HT-29 (cell line): ENCODE data around the gene MEN1. TPM values are rescaled to one million over a fixed set of nuclear protein-coding genes. Genes with fewer than 3 reads are reported as not detected.

Experiments
- DNase-seq: peaks from one replicate; pipeline ENCODE4 v3.0.0-alpha.2; 2015; ENCODE audit warnings: low spot score
- total RNA-seq: library from RNA; depleted of rRNA; stranded (reverse); fragments of >200 nt; shearing (Covaris generic); gene quantifications from 2 replicates; pipeline ENCODE4 v1.2.3, GENCODE V29; 2014; rRNA removed

MEN1 gene
- total RNA-seq, 1 experiment from 2014 or later: 35.1 TPM

DNA sequence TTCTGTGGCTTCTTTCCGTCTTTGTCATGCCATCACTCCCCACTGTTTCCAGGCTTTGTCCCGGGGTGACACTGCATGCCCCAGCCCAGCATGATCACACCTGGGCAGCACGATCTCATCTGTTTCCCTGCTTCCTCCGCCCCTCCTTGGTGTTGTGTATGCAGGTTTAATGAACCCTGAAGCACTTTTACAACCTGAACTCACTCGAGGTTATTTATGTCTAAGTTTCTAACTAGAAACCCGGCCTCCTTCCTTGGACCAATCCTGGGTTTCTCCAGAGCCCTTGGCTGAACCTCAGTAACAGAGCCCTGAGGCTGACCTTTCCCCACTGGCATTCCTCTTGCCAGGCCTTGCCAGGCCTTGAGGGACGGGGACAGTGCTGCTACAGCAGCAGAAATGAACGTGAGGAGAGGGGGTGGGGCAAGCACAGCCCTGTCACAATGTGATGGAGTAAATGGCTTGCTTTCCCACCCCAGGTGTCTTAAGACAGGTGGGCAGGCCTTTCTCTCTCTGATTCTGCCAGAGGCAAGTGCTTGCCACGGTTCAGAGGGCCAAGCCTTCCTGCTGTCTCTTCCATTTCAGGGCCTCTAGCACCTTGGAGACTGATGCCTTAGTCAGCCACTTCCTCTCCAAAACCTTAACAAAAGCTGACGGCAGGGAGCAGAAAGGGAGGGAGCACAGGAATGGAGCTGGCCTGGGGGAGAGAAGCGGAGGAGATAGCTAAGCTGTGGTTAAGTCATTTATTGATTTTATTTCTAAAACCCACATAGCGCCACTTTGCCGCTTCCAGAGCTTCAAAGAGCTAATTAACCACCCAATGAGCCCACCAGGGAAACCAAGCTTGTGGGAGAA is 47.5 kb downstream of the MEN1 start:
- DNase-seq: no peak

DNA sequence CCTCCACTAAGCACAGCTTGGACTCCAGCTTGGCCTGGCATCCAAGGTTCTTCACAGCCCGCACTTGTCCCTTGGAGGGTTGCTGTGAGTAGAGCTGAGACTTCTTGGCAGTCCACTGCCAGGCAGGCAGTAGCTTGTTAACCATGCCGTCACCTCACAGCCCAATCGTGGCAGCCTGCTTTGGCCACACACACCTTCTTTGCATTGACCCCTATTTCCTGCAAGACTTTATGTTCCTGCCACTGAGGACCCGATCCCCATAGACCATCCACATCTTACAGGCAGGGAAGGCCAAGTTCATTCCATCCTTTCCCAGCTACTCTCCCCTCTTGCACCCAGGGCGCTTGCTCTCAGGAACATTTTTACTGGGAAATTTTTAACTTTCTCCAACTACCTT is 48.1 kb downstream of the MEN1 start:
- no peak for DNase-seq

DNA sequence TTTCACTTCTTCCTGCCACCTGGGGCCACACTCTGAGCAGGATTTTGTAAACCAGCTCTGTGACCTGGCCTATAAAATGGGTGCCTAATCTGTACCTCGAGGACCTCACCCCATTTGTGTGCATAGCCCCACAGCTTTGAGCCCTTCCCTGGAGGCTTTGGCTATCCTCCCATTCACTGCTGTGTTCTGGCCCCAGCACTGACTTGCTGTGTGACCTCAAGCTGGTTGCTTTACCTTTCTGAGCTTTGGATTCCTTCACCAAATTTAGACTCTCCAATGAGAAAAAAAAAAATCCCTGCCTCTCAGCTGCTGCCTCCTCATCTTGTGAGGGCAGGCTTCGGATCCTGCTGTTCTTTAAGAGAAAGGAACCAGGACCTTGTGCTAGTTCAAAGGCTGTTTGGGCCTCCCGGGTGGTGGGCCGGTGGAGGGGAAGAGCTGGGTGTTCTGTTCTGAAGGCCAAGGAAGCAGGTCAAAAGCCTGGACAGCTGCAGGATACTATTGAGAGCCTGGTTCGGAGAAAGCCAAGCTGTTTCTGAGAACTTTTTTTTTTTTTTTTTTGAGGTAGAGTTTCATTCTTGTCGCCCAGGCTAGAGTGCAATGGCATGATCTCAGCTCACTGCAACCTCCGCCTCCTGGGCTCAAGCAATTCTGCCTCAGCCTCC is 49.5 kb downstream of the MEN1 start:
- no peak for DNase-seq

DNA sequence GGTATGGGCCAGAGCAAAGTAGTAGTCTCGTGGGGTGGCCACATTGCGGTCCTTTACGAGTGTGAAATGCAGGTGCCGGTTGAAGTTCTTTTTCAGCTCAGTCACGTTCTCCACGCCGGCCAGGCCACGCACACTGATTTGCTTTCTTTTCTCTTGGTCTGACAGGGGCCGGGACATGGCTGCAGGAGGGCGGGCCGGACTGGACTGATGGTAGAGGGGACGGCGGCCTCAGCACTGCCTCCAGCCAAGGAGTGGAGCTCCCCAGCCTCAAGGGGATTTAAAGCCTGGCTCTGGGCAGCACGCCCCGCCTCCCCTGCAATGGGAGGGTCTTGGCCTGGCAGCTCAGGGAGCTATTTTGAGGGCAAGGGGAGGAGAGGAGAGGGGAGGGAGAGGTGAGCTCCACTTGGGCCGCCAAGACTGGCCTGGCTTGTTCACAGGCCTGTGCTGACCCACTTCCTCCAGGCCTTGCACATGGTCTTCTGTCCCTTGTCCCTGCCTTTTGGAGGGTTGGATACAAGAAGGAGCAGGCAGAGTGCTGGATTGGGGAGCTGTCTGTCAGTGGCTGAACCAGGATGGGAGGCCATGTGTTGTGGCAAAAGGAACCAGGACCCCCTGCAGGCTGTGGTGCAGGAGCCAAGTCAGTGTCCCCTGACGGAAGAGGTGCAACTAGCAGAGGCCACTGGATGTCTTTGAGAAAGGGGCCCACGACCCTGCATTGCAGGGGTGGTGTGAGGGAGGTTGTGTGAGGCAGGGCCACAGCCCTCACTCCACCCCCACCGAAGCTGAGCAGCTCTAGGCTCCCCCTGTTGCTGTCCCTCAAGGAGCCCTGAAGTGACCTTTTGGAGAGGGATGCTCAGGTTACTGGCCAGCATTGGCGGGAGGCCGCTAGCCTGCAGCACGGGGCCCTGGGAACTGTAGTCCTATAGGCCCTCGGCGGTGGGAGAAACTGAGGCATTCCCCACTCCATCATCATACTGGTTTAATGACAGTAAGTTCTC is 50.3 kb downstream of the MEN1 start, which contains the start of gene PYGM:
PYGM (minus strand) TSS at position 253 of the 998 bp plus-strand sequence; CDS start at position 177, 76 bp downstream.
- DNase-seq: no peak

DNA sequence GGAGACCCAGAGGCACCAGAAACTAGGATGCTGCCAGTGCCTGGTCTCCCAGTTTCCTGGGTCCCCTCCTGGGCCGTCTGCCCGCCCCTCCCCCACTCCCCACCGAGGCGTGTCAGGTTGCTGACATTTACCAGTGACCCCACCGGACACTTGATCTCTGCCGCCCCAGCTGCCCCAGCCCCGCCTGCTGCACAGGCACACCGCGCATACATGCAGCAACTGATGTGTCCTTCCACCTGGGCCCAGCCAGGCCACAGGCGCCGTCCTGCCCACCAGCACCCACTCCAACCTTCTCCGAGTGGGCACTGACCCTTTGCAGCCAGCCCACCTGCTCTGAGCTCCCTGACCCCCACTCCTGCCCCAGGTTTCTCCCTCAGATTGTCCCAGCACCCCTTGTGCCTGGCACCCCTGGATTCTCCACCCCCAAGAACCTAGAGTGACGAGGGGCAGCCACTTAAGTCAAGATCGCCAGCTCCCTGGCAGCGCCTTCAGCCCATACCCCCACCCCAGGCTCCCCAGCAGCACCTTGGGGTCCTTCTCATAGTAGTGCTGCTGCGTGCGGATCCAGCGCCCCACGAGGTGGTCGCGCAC is 51.1 kb downstream of the MEN1 start:
- DNase-seq: no peak

DNA sequence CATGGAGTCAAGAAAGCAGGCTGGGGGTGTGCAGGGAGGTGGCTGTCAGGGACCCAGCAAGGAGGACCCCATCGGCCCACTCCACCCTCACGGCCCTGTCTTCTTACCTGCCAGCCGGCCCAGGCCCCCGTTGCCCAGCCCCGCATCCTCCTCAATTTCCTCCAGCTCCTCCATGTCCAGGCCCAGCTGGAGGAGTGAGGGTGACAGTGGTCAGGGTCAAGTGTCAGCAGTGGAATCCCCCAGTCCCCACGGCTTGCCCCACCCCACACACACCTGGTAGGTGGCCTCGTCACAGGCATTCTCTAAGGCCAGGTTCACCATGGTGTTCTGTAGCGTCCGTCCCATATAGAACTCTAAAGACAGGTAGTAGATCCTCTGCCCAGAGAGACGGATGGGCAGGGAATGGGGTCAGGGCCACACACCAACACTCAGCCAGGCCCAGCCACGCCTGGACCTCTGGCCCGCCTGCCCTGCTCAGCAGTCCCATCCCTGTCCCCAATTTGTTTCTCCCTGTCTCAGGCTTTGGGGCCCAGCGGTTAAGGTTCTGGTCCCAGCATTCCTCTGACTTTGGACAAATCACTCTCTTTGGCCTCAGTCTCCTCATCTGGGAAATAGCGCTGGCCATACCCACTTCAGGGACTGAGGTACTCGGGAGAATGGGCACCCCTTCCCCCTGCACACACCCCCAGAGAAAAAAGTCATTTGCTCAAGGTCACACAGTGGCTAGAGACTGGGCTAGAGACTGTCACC is 51.8 kb downstream of the MEN1 start:
- no peak for DNase-seq

DNA sequence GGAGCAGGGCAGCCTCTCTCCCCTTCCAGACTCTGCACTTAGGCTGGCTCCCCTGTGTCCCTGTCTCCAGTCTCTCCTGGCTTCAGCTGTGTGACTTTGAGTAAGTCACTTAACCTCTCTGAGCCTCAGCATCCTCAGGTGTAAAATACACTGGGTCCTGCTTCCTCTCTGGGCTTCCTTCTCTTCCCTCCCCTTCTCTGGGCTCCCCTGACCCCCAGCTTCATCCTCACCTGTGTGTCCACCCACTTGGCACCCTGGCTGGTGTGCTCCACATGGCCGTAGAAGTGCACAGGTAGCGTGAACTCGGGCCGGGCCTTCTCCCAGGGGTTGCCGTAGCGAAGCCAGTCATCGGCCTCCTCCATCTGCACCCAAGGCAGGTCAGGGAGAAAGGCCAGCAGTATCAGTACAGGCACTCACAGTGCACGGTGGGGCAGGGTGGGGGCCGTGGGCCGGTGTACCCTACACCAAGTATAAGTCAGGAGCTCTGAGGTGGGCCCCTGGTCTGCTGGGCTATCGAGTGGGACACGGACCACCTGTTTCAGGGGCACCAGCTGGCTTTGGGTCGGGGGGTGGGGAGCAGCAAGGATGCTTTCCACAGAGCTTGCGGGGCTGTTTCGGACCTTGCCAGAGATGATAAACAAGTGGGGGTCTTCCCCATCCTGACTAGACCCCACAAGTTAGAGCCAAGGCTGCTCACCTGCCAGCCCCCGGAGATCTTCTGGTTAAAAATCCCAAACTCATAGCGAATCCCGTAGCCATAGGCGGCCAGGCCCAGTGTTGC is 52.6 kb downstream of the MEN1 start:
- no peak for DNase-seq

DNA sequence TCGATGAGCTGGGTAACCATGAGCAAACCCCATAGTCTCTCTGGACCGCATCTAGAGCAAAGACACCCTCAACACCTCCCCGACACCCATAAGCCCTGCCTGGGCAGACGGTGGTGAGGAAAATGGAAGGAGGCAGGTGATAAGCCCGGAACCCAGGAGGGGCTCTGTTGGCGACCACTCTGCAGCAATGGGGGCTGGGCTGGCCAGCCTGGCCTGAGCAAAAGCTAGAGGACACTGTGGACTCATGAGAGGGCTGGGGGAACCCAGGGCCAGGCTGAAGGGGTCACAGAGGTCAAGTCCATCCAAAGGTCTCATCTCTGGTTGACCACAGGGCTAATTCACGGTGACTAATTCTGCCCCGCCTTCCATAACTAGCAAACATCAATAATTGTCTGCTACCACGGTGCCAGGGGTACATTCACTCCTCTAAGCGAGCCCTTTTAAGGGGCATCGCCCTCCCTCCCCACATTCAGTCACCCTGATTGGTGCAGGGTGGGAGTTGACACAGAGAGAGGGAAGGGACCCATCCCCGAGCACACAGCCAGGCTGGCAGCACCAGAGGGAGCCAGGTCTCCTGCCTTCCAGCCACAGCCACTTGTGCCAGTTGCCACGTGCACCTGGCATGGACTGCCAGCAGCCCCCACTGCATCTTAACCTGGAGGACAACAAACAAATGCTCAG is 54.5 kb downstream of the MEN1 start:
- no peak for DNase-seq

DNA sequence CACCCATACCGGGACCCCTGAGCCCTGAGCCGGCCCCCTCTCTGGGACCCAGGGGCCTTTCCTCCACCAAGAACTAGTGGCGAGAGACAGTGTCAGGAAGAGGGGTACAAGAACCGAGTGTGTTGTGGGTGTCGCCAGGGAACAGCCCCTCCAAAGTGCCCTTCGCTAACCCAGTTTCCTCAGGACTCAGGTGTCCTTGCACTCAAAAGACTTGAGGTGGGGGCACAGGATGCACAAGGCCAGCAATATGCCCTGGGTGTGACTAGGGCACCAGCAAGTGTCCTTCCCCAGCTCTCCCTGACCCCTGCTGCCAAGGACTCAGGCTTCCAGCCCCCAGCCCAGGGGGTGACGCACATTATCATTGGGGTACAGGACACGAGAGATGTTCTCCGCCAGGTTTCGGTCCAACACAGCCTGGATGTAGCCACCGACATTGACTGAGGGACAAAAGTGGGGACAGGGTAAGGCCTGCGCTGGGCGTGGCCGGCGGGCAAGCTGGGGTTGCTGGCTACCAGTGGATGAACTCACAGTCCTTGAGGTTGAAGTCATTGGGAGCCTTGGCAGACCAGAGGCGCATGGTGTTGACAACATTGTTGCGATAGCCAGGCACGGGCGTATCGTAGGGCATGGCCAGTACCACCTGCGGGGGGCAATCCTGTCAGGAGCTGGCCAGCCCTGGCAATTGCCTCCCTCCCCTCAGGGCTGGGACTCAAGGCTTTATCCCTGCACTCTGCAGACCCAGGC is 55.3 kb downstream of the MEN1 start:
- no peak for DNase-seq

DNA sequence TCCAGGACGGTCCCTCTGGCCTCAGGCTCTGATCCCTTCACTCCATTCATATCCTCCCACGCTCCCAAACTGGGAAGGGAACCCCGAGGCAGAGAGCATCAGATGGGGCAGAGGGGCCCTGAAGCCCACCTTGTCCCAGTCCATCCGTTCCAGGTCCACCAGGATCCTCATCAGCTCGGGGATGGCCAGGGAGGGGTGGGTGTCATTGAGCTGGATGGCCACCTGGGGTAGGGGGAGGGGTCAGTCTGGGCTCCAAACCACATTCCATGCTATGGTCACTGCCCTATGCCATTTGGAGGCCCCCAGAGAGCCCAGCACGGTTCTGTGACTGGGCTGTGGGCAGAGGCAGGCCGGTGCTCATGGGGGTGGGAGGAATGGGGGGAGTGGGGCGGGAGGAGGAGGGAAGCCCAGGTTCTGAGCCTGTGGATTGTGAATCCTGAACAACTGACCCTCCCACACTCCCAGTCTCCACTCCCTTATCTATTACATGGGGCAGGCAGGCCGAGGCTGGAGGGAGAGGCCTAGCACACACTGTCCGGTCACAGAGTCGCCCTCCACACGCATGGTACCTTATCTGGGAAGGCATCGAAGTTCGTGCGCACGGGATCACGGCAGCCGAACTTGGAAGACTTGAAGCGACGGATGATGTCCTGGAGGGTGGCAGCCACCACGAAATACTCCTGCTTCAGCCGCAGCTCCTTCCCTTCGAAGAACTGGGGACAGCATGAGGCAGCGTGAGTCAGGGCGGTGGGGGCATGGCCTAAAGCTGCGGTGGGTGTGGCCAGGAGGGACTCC is 56.0 kb downstream of the MEN1 start:
- no peak for DNase-seq

Other genes with a start within 250 kb of the MEN1 start
- not detected in 2 replicates for gene SLC22A12, start 219.3 kb downstream of the MEN1 start, total RNA-seq
- gene NRXN2, start 87.4 kb downstream of the MEN1 start, total RNA-seq: not detected in 2 replicates
- gene RASGRP2, start 66.4 kb downstream of the MEN1 start, total RNA-seq: not detected in 2 replicates
- gene PYGM, start 50.6 kb downstream of the MEN1 start, total RNA-seq: 0.16 and 0.23 TPM in 2 replicates
- gene SF1, start 32.0 kb downstream of the MEN1 start, total RNA-seq: 193 and 251 TPM in 2 replicates
- 44.4 and 57.0 TPM in 2 replicates for gene MAP4K2, start 7.3 kb downstream of the MEN1 start, total RNA-seq
- gene CDC42BPG, start 34.1 kb upstream of the MEN1 start, total RNA-seq: 22.7 and 24.7 TPM in 2 replicates
- gene EHD1, start 68.1 kb upstream of the MEN1 start, total RNA-seq: 118 and 123 TPM in 2 replicates
- gene ATG2A, start 106.7 kb upstream of the MEN1 start, total RNA-seq: 47.1 and 50.5 TPM in 2 replicates
- gene PPP2R5B, start 114.1 kb upstream of the MEN1 start, total RNA-seq: 7.9 and 8.9 TPM in 2 replicates
- not detected in 2 replicates for gene GPHA2, start 125.3 kb upstream of the MEN1 start, total RNA-seq
- not detected in 2 replicates for gene MAJIN, start 161.6 kb upstream of the MEN1 start, total RNA-seq
- 1.6 and 2.5 TPM in 2 replicates for gene BATF2, start 186.4 kb upstream of the MEN1 start, total RNA-seq
- 103 and 104 TPM in 2 replicates for gene ARL2, start 203.6 kb upstream of the MEN1 start, total RNA-seq
- gene SNX15, start 216.9 kb upstream of the MEN1 start, total RNA-seq: 26.5 and 36.1 TPM in 2 replicates
- gene SAC3D1, start 230.7 kb upstream of the MEN1 start, total RNA-seq: 52.4 and 52.5 TPM in 2 replicates
- 0.08 and 1.9 TPM in 2 replicates for gene NAALADL1, start 248.0 kb upstream of the MEN1 start, total RNA-seq